Measurements from ENCODE around the gene LBHD1. TPM values are rescaled to one million over a fixed set of nuclear protein-coding genes. Genes with fewer than 3 reads are reported as not detected.

Gene LBHD1
- total and polyA plus RNA-seq, 2 of the 13 experiments (the other 11 are each of a cell fraction or from before 2014, with no cell fraction given): 3.2 to 3.7 TPM

DNA sequence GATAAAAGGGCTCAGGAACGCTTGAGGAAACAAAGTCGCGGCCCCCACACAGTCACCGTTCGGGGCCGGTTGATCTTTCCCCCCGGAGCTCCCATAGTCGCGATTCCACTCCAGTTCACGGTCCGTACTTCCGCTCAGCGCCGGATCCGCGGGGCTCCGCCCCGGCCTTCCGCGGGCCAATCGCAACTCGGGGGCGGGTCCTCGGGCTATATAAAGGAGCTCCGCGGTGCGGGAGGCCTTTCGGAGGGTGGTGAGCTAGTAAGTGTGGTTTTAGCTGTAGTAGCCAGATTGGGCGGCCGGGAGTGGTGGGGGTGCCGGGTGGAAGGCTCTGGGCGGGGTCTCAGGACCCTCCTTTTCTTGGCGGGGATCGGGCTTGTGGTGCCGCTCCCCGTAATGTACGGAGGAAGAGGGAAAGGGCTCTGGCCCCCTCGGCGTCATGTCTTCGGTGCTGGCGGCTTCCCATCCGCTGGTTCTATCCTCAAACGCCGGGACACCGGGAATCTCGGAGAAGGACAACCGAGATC lies 6.9 kb downstream of the LBHD1 start, which contains the start of the genes C11orf98 and CSKMT (continued):
- TF ChIP-seq ZNF441 (CRISPR knock-in tag; IDR thresholded peaks at IDR 0.05; ENCODE audit: borderline replicate concordance) (peak; percentile 78), HDAC1 (CRISPR knock-in tag; IDR thresholded peaks at IDR 0.05) (no peak), ZNF552 (CRISPR knock-in tag; IDR thresholded peaks at IDR 0.05; ENCODE audit: borderline replicate concordance) (peak; percentile 76; the same call in 1 of the 2 replicates), NFE2 (CRISPR knock-in tag; IDR thresholded peaks at IDR 0.05) (no peak), IRF2 (CRISPR knock-in tag; IDR thresholded peaks at IDR 0.05) (peak; percentile 67; the same call in 1 of the 2 replicates), ZNF614 (CRISPR knock-in tag; IDR thresholded peaks at IDR 0.05; ENCODE audit: borderline replicate concordance) (peak; percentile 75; the same call in 1 of the 2 replicates), FOXJ3 (CRISPR knock-in tag; IDR thresholded peaks at IDR 0.05; ENCODE audit: borderline replicate concordance) (no peak), TP53 (CRISPR knock-in tag; conservative IDR thresholded peaks at IDR 0.05) (0 out of 2 replicates have a peak, but pooled peaks have one; percentile 57), BRD4 (CRISPR knock-in tag; IDR thresholded peaks at IDR 0.05) (no peak), NR2C2 (CRISPR knock-in tag; IDR thresholded peaks at IDR 0.05; ENCODE audit: borderline replicate concordance) (peak; percentile 22; the same call in 1 of the 2 replicates), MTF2 (CRISPR knock-in tag; IDR thresholded peaks at IDR 0.05; ENCODE audit: borderline replicate concordance) (no peak), E2F1 (CRISPR knock-in tag; IDR thresholded peaks at IDR 0.05) (peak; percentile 41; the same call in 1 of the 2 replicates), ZNF350 (CRISPR knock-in tag; IDR thresholded peaks at IDR 0.05; ENCODE audit: borderline replicate concordance, low read depth) (peak; percentile 88), CHD2 (IDR thresholded peaks at IDR 0.05; ENCODE audit: low read depth, low read length) (peak; percentile 38; the same call in 1 of the 2 replicates)
- TF ChIP-seq, protein P1, sequence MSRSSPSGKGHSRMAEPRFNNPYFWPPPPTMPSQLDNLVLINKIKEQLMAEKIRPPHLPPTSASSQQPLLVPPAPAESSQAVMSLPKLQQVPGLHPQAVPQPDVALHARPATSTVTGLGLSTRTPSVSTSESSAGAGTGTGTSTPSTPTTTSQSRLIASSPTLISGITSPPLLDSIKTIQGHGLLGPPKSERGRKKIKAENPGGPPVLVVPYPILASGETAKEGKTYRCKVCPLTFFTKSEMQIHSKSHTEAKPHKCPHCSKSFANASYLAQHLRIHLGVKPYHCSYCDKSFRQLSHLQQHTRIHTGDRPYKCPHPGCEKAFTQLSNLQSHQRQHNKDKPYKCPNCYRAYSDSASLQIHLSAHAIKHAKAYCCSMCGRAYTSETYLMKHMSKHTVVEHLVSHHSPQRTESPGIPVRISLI (CRISPR knock-in tag; IDR thresholded peaks at IDR 0.05; ENCODE audit: borderline replicate concordance): peak; percentile 18; the same call in 1 of the 2 replicates
- TF ChIP-seq, protein P2, sequence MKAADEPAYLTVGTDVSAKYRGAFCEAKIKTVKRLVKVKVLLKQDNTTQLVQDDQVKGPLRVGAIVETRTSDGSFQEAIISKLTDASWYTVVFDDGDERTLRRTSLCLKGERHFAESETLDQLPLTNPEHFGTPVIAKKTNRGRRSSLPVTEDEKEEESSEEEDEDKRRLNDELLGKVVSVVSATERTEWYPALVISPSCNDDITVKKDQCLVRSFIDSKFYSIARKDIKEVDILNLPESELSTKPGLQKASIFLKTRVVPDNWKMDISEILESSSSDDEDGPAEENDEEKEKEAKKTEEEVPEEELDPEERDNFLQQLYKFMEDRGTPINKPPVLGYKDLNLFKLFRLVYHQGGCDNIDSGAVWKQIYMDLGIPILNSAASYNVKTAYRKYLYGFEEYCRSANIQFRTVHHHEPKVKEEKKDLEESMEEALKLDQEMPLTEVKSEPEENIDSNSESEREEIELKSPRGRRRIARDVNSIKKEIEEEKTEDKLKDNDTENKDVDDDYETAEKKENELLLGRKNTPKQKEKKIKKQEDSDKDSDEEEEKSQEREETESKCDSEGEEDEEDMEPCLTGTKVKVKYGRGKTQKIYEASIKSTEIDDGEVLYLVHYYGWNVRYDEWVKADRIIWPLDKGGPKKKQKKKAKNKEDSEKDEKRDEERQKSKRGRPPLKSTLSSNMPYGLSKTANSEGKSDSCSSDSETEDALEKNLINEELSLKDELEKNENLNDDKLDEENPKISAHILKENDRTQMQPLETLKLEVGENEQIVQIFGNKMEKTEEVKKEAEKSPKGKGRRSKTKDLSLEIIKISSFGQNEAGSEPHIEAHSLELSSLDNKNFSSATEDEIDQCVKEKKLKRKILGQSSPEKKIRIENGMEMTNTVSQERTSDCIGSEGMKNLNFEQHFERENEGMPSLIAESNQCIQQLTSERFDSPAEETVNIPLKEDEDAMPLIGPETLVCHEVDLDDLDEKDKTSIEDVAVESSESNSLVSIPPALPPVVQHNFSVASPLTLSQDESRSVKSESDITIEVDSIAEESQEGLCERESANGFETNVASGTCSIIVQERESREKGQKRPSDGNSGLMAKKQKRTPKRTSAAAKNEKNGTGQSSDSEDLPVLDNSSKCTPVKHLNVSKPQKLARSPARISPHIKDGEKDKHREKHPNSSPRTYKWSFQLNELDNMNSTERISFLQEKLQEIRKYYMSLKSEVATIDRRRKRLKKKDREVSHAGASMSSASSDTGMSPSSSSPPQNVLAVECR (CRISPR knock-in tag; IDR thresholded peaks at IDR 0.05; ENCODE audit: borderline replicate concordance): peak; percentile 77; the same call in 1 of the 2 replicates
- TF ChIP-seq, protein P3, sequence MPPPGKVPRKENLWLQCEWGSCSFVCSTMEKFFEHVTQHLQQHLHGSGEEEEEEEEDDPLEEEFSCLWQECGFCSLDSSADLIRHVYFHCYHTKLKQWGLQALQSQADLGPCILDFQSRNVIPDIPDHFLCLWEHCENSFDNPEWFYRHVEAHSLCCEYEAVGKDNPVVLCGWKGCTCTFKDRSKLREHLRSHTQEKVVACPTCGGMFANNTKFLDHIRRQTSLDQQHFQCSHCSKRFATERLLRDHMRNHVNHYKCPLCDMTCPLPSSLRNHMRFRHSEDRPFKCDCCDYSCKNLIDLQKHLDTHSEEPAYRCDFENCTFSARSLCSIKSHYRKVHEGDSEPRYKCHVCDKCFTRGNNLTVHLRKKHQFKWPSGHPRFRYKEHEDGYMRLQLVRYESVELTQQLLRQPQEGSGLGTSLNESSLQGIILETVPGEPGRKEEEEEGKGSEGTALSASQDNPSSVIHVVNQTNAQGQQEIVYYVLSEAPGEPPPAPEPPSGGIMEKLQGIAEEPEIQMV (CRISPR knock-in tag; IDR thresholded peaks at IDR 0.05; ENCODE audit: low read depth): no peak
- TF ChIP-seq, protein P4, sequence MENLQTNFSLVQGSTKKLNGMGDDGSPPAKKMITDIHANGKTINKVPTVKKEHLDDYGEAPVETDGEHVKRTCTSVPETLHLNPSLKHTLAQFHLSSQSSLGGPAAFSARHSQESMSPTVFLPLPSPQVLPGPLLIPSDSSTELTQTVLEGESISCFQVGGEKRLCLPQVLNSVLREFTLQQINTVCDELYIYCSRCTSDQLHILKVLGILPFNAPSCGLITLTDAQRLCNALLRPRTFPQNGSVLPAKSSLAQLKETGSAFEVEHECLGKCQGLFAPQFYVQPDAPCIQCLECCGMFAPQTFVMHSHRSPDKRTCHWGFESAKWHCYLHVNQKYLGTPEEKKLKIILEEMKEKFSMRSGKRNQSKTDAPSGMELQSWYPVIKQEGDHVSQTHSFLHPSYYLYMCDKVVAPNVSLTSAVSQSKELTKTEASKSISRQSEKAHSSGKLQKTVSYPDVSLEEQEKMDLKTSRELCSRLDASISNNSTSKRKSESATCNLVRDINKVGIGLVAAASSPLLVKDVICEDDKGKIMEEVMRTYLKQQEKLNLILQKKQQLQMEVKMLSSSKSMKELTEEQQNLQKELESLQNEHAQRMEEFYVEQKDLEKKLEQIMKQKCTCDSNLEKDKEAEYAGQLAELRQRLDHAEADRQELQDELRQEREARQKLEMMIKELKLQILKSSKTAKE (CRISPR knock-in tag; IDR thresholded peaks at IDR 0.05; ENCODE audit: borderline replicate concordance): no peak

Measured in HepG2 (cell line).